Measurements from ENCODE around the gene PRSS27. TPM values are rescaled to one million over a fixed set of nuclear protein-coding genes. Genes with fewer than 3 reads are reported as not detected.
"Not testable (repeated sequence)": the region's sequence is repeated elsewhere in the genome, so short reads cannot be mapped to it uniquely, and the experiment has no call there.

The PRSS27 gene
- total RNA-seq, 2 donors from 2014 or later: 2.1 TPM; not detected in 1

DNA sequence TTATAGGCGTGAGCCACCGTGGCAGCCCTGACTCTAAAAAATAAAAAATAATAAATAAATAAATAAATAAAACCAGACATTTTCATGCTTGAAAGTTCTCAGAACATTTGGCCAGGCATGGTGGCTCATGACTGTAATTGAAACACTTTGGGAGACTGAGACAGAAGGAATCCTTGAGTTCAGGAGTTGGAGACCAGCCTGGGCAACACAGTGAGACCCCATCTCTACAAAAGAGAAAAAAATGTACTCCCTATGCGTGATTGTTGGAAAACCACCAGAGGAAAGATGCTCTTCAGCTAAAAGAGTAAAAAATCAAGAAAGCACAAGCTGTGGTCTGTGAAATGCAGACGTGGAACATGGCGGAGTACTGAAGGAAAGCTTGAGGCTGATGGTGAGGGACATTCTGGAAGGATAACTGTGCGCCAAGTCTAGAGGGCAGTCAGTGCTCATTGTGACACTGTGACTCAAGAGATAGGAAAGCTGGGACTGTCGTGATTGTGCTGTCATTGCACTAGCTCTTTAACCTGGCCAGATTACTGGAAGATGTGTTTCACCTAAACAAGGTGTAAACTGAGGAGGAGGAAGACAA lies 4.2 kb upstream of the PRSS27 start:
- H3K4me1 ChIP-seq: peaks cover 16% of the 10 kb centered on the region
- TF ChIP-seq POLR2A (IDR thresholded peaks at IDR 0.05): no peak
- TF ChIP-seq, protein P1, sequence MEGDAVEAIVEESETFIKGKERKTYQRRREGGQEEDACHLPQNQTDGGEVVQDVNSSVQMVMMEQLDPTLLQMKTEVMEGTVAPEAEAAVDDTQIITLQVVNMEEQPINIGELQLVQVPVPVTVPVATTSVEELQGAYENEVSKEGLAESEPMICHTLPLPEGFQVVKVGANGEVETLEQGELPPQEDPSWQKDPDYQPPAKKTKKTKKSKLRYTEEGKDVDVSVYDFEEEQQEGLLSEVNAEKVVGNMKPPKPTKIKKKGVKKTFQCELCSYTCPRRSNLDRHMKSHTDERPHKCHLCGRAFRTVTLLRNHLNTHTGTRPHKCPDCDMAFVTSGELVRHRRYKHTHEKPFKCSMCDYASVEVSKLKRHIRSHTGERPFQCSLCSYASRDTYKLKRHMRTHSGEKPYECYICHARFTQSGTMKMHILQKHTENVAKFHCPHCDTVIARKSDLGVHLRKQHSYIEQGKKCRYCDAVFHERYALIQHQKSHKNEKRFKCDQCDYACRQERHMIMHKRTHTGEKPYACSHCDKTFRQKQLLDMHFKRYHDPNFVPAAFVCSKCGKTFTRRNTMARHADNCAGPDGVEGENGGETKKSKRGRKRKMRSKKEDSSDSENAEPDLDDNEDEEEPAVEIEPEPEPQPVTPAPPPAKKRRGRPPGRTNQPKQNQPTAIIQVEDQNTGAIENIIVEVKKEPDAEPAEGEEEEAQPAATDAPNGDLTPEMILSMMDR (IDR thresholded peaks at IDR 0.05): no peak
- no peak overlapping the region for H3K27ac ChIP-seq
- H3K36me3 ChIP-seq (replicated peaks in 1 of 2; ENCODE audit: insufficient read depth in 1 of 2, low read depth in 2 of 2): no peaks in the 10 kb centered on the region
- intact Hi-C loops (cut with DNase I): no loop called here
- 59% methylated on average over 7 of the region's 7 CpGs for WGBS, 2 donors
- no peak overlapping the region for H3K4me3 ChIP-seq
- ATAC-seq (no peak), DNase-seq (no peak)
- H3K9me3 ChIP-seq: no peaks in the 10 kb centered on the region
- H3K27me3 ChIP-seq: no peaks in the 10 kb centered on the region

DNA sequence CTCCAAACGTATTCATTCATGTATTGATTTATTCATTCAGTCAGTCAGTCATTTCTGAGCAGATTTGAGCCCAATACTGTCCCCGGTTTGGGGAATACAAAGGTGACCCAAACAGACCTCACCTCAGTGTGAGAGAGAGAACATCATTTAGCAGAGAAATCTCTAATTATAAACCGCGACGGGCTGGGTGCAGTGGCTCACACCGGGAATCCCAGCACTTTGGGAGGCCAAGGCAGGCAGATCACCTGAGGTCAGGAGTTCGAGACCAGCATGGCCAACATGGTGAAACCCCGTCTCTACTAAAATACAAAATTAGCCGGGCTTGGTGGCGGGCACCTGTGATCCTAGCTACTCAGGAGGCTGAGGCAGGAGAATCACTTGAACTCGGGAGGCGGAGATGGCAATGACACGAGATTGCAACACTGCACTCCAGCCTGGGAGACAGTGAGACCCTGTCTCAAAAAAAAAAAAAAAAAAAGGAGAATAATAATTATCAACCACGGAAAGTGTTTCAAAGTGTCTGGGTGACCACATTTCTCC lies 1.7 kb upstream of the PRSS27 start:
- DNase-seq; H3K9me3 ChIP-seq; H3K36me3 ChIP-seq (replicated peaks in 1 of 2; ENCODE audit: insufficient read depth in 1 of 2, low read depth in 2 of 2); ATAC-seq; H3K27me3 ChIP-seq; intact Hi-C loops (cut with DNase I): not testable (repeated sequence)
- H3K4me3 ChIP-seq: peak overlapping the region in 1 of 2 donors; percentile 74
- peaks cover 22% of the 10 kb centered on the region for H3K4me1 ChIP-seq
- 32 to 45% methylated on average over 13 to 14 of the region's 14 CpGs for WGBS, 2 donors
- peak overlapping the region in 3 of 4 donors; percentile 64 to 83 (median 69) for H3K27ac ChIP-seq

DNA sequence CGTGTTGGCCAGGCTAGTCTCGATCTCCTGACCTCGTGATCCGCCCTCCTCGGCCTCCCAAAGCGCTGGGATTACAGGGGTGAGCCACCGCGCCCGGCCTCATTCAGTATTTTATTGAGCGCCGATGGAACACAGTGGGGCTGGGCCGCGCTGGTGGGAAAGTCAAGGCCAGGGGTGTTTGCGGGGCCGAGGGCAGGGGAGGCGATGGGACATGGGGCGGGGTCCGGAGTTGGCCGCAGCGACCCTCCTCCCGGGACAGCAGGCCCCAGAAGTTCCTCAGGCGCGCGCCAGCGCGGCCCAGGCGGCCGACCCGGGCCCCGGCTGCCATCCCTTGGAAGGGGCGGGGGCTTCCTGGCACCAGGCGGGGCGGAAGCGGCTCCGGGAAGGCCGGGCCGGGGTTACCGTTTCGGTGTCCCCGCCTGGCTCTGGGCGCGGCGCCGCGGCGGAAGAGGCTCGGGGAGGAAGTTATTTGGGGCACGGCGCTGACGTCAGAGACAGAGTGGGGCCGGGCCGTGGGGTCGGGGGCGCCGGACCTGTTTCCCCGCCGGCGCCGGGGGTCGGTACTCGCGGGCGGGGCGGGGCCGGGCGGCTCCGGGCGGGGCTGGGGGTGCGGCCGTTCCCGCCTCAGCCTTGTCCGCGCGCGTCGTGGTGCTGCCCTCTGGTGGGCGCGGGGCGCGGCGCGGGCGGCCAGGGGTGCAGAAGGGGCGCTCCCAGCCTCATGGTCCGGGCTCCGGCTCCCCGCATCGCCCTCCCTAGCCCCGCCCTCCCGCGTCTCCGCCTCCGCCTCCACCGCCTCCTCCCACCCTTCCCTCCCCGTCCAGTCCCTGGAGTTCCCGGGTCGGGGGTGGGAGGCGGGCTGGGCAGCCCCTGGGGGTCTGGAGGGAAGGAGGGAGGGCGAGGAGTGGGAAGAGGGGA lies 952 bp upstream of the PRSS27 start:
- no peaks in the 10 kb centered on the region for H3K9me3 ChIP-seq
- 3 to 12% methylated on average over 7 to 79 of the region's 99 CpGs for WGBS, 2 donors
- ATAC-seq (peak; percentile 88), DNase-seq (peak; percentile 83 to 86 (median 84))
- H3K4me3 ChIP-seq: peak overlapping the region; percentile 23 to 74
- peak overlapping the region; percentile 55 to 83 (median 66) for H3K27ac ChIP-seq
- H3K4me1 ChIP-seq: peaks cover 22% of the 10 kb centered on the region
- H3K36me3 ChIP-seq (replicated peaks in 1 of 2; ENCODE audit: insufficient read depth in 1 of 2, low read depth in 2 of 2): no peaks in the 10 kb centered on the region
- TF ChIP-seq, protein P1 (IDR thresholded peaks at IDR 0.05): peak in 6 of 7 experiments; percentile 36 to 99 (median 69)
- TF ChIP-seq POLR2A (IDR thresholded peaks at IDR 0.05): peak in 2 of 3 donors; percentile 45
- no peaks in the 10 kb centered on the region for H3K27me3 ChIP-seq
- intact Hi-C loops (cut with DNase I): no loop called here

DNA sequence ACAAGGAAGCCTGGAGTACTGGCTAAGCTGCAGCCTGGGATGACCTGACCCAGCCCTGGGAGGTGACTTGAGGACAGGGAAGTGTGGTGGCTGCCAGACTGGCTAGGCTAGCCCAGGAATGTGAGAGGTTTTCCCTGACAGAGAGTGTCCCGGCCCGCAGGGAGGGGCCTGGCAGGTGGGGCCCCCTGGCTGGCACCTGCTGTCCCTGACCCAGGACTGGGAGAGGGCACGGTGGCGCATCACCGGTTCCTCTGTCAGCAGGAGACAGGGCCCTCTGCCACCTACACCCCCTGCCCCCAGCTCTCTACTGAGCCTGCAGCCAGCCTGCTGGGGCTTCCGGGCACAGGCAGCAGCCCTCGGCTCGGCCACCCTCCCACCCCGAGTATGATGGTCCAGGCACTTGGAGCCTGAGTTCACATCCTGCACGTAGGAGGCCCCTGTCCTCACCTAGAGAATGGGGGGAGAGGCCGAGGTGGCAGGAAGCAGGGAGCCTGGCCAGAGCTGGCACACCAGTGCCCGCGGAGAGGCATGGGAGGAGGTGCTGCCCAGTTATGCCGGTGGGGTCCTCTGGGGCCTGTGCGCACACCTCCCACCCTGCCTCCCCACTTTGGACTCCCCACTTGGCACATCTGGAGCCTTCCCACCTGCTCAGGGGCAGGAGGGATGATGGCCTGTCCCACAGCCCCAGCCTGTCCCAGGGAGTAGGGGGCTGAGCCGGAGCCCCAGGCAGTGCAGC lies 528 bp downstream of the PRSS27 start:
- Histone ChIP-seq H3K4me1 (peaks cover 28% of the 10 kb centered on the region), H3K27me3 (no peaks in the 10 kb centered on the region), H3K4me3 (no peak overlapping the region), H3K9me3 (no peaks in the 10 kb centered on the region), H3K36me3 (replicated peaks in 1 of 2; ENCODE audit: insufficient read depth in 1 of 2, low read depth in 2 of 2) (no peaks in the 10 kb centered on the region), H3K27ac (peak overlapping the region in 3 of 4 donors; percentile 31 to 83 (median 63))
- TF ChIP-seq POLR2A (IDR thresholded peaks at IDR 0.05): no peak
- TF ChIP-seq, protein P1 (IDR thresholded peaks at IDR 0.05): no peak
- intact Hi-C loops (cut with DNase I): no loop called here
- DNase-seq (peak; percentile 30 to 53 (median 42)), ATAC-seq (peak; percentile 19)
- WGBS, 2 donors: 40 to 57% methylated on average over 2 to 14 of the region's 16 CpGs
